Measurements from ENCODE around the gene NTS. TPM values are rescaled to one million over a fixed set of nuclear protein-coding genes. Genes with fewer than 3 reads are reported as not detected.

Gene NTS
- total and polyA plus RNA-seq, 2 of the 4 experiments (the other 2 are of a cell fraction), result not detected

- H3K4ac ChIP-seq (ENCODE audit: low read depth, low read length), result no peak overlapping the region
- no peaks in the 10 kb centered on the region for H3K79me1 ChIP-seq (ENCODE audit: low read depth in 1 of 2, low read length in 2 of 2)
- no peaks in the 10 kb centered on the region for H3K9me1 ChIP-seq (ENCODE audit: insufficient read depth, low read length)
- DNase-seq (no peak), ATAC-seq (ENCODE audit: low read depth) (no peak)
- H3K14ac ChIP-seq (replicated peaks; ENCODE audit: low read depth, low read length), result no peak overlapping the region
- no peaks in the 10 kb centered on the region for H3K36me3 ChIP-seq (ENCODE audit: control insufficient read depth, insufficient read depth, low read length)
- no peak overlapping the region for H3K27ac ChIP-seq (ENCODE audit: insufficient read depth, low read length)
- H2BK120ac ChIP-seq (ENCODE audit: low read depth, low read length), result no peak overlapping the region
- no peak overlapping the region for H2AK5ac ChIP-seq (ENCODE audit: low read depth, low read length)
- no peak overlapping the region for H3K9ac ChIP-seq (ENCODE audit: low read depth, low read length)
- no peak overlapping the region for H2AFZ ChIP-seq (replicated peaks; ENCODE audit: low read length, poor library complexity)
- H4K5ac ChIP-seq (ENCODE audit: low read depth, low read length), result no peak overlapping the region
- no peak overlapping the region for H3K4me3 ChIP-seq (ENCODE audit: insufficient read depth, low read depth, low read length)
- no peak overlapping the region for H3K56ac ChIP-seq (ENCODE audit: extremely low read depth, insufficient read depth, low read length)
- in situ Hi-C loops (cut with MboI; ENCODE audit: low sequenced_read_pairs), result no loop called here
- no peak overlapping the region for H3K4me2 ChIP-seq (ENCODE audit: low read depth, low read length)
- no peak overlapping the region for H2AK9ac ChIP-seq (replicated peaks; ENCODE audit: low read depth, low read length, poor library complexity)
- no peaks in the 10 kb centered on the region for H3K4me1 ChIP-seq (ENCODE audit: control insufficient read depth, insufficient read depth, low read length)
- no TSS peak for BruUV-seq (replicated peaks)
- intact Hi-C loops (cut with micrococcal nuclease), result no loop called here
- H3K9me3 ChIP-seq (ENCODE audit: control insufficient read depth, insufficient read depth, low read length), result no peaks in the 10 kb centered on the region
- ChIA-PET POLR2A (ENCODE audit: unreplicated experiment) (no interaction called here), CTCF (no interaction called here)
- no peak overlapping the region for H4K8ac ChIP-seq (ENCODE audit: low read depth in 2 of 2, low read length in 2 of 2)
- no peak overlapping the region for H4K91ac ChIP-seq (ENCODE audit: insufficient read depth, low read depth, low read length)
- TF ChIP-seq FOS (IDR thresholded peaks at IDR 0.05; ENCODE audit: low read depth, low read length) (no peak), SMC3 (IDR thresholded peaks at IDR 0.05; ENCODE audit: low read depth, low read length) (no peak), MAFK (IDR thresholded peaks at IDR 0.05; ENCODE audit: low read depth, low read length) (no peak), CEBPB (IDR thresholded peaks at IDR 0.05; ENCODE audit: low read depth, low read length) (no peak), ELK1 (IDR thresholded peaks at IDR 0.05; ENCODE audit: borderline replicate concordance, low read depth, low read length) (no peak), POLR2A (IDR thresholded peaks at IDR 0.05; ENCODE audit: low read depth, low read length) (no peak), CHD1 (IDR thresholded peaks at IDR 0.05; ENCODE audit: low read depth, low read length) (no peak), NFE2L2 (IDR thresholded peaks at IDR 0.05; ENCODE audit: low read depth, low read length) (no peak), BHLHE40 (IDR thresholded peaks at IDR 0.05; ENCODE audit: low read depth, low read length) (no peak)
- H2BK15ac ChIP-seq (ENCODE audit: low read depth, low read length), result no peak overlapping the region
- no peak overlapping the region for H3K23ac ChIP-seq (ENCODE audit: low read depth, low read length)
- no peak overlapping the region for H2BK5ac ChIP-seq (ENCODE audit: low read depth, low read length, poor library complexity, severe bottlenecking)
- H4K20me1 ChIP-seq (ENCODE audit: insufficient read depth, low read length), result no peaks in the 10 kb centered on the region
- dilution Hi-C loops (cut with HindIII; ENCODE audit: low sequenced_read_pairs, unreplicated experiment), result no loop called here
- no peak overlapping the region for H3K18ac ChIP-seq (ENCODE audit: low read depth, low read length)
- H2BK20ac ChIP-seq (ENCODE audit: low read depth, low read length), result no peak overlapping the region
- no peaks in the 10 kb centered on the region for H3K27me3 ChIP-seq (ENCODE audit: control insufficient read depth, insufficient read depth, low read length)
Measured at GRCh38 chr12:85883763-85884162, 9.7 kb downstream of the NTS start.

Measured in IMR-90 (cell line).